H9 (cell line): ENCODE data around the gene GGCX. TPM values are rescaled to one million over a fixed set of nuclear protein-coding genes. Genes with fewer than 3 reads are reported as not detected.
A peak's percentile ranks its signal among the peaks of the same experiment; 100 is the strongest.

Source experiments
- DNase-seq: peaks from one replicate; pipeline ENCODE4 v3.0.0-alpha.2; 2017
- H2AFZ ChIP-seq: one replicate; pipeline ENCODE4 v1.6.1; 2013; ENCODE audit warnings: mild to moderate bottlenecking, low read length, control low read depth, moderate library complexity
- H2AK5ac ChIP-seq: 2 replicates; pipeline ENCODE4 v1.6.1; 2013; ENCODE audit warnings: low read length, control low read depth, mixed read lengths; ENCODE audit not compliant: insufficient read length
- H2BK120ac ChIP-seq: one replicate; pipeline ENCODE4 v1.6.1; 2013; ENCODE audit warnings: low read depth, mild to moderate bottlenecking, low read length, control low read depth, inconsistent platforms; ENCODE audit not compliant: poor library complexity, severe bottlenecking
- H2BK12ac ChIP-seq: 2 replicates; pipeline ENCODE4 v1.6.1; 2013; ENCODE audit warnings: low read length, control low read depth, mixed read lengths, low read depth; ENCODE audit not compliant: insufficient read length
- H2BK15ac ChIP-seq: 2 replicates; pipeline ENCODE4 v1.6.1; 2013; ENCODE audit warnings: low read depth, low read length, control low read depth
- H2BK20ac ChIP-seq: one replicate; pipeline ENCODE4 v1.6.1; 2013; ENCODE audit warnings: low read depth, mild to moderate bottlenecking, low read length, control low read depth, inconsistent platforms; ENCODE audit not compliant: poor library complexity, severe bottlenecking
- H2BK5ac ChIP-seq: 2 replicates; pipeline ENCODE4 v1.6.1; 2013; ENCODE audit warnings: low read length, control low read depth, mixed read lengths; ENCODE audit not compliant: insufficient read length
- H3K14ac ChIP-seq: 2 replicates; pipeline ENCODE4 v1.6.1; 2013; ENCODE audit warnings: low read length, control low read depth; ENCODE audit not compliant: insufficient read depth
- H3K18ac ChIP-seq: 2 replicates; pipeline ENCODE4 v1.6.1; 2013; ENCODE audit warnings: low read depth, mild to moderate bottlenecking, mixed read lengths, low read length, control low read depth; ENCODE audit not compliant: insufficient read length
- H3K23ac ChIP-seq: 2 replicates; pipeline ENCODE4 v1.6.1; 2013; ENCODE audit warnings: low read length, control low read depth, mixed read lengths, low read depth; ENCODE audit not compliant: insufficient read length
- H3K23me2 ChIP-seq: 2 replicates; pipeline ENCODE4 v1.6.1; 2013; ENCODE audit warnings: low read depth, mild to moderate bottlenecking, mixed read lengths, low read length, control low read depth; ENCODE audit not compliant: insufficient read length, poor library complexity, severe bottlenecking
- H3K27ac ChIP-seq: 2 replicates; pipeline ENCODE4 v1.5.1; 2013; ENCODE audit warnings: low read length, control low read depth, mixed read lengths, low read depth; ENCODE audit not compliant: insufficient read length
- H3K27me3 ChIP-seq: 2 replicates; pipeline ENCODE4 v1.6.1; 2013; ENCODE audit warnings: low read length, control low read depth, inconsistent platforms; ENCODE audit not compliant: insufficient read depth
- H3K4ac ChIP-seq: 2 replicates; pipeline ENCODE4 v1.6.1; 2013; ENCODE audit warnings: low read depth, mild to moderate bottlenecking, control low read depth, inconsistent platforms, low read length, moderate library complexity
- H3K4me1 ChIP-seq: 2 replicates; pipeline ENCODE4 v1.6.1; 2013; ENCODE audit warnings: low read length, control low read depth, inconsistent platforms; ENCODE audit not compliant: insufficient read depth
- H3K4me2 ChIP-seq: 2 replicates; pipeline ENCODE4 v1.6.1; 2013; ENCODE audit warnings: low read length, control low read depth, mixed read lengths; ENCODE audit not compliant: insufficient read length, insufficient read depth
- H3K56ac ChIP-seq: 2 replicates; pipeline ENCODE4 v1.6.1; 2013; ENCODE audit warnings: low read depth, mild to moderate bottlenecking, mixed read lengths, low read length, control low read depth; ENCODE audit not compliant: insufficient read length
- H3K79me1 ChIP-seq: 2 replicates; pipeline ENCODE4 v1.6.1; 2013; ENCODE audit warnings: low read depth, mild to moderate bottlenecking, moderate library complexity, low read length, control low read depth, inconsistent platforms; ENCODE audit not compliant: insufficient read depth, poor library complexity, severe bottlenecking
- H3K79me2 ChIP-seq: 2 replicates; pipeline ENCODE4 v1.6.1; 2013; ENCODE audit warnings: low read length, control low read depth, inconsistent platforms; ENCODE audit not compliant: insufficient read depth
- H3K9ac ChIP-seq: 2 replicates; pipeline ENCODE4 v1.6.1; 2013; ENCODE audit warnings: low read length, control low read depth, mixed read lengths; ENCODE audit not compliant: insufficient read length; ENCODE audit errors: extremely low read depth
- H3K9me3 ChIP-seq: one replicate; pipeline ENCODE4 v1.6.1; 2013; ENCODE audit warnings: low read depth, low read length, inconsistent platforms; ENCODE audit not compliant: control insufficient read depth
- H3T11ph ChIP-seq: one replicate; pipeline ENCODE4 v1.6.1; 2013; ENCODE audit warnings: mild to moderate bottlenecking, low read length, control low read depth, inconsistent platforms
- H4K20me1 ChIP-seq: one replicate; pipeline ENCODE4 v1.6.1; 2013; ENCODE audit not compliant: control insufficient read depth, insufficient read length, insufficient read depth
- H4K5ac ChIP-seq: 2 replicates; pipeline ENCODE4 v1.6.1; 2013; ENCODE audit warnings: low read depth, mild to moderate bottlenecking, mixed read lengths, low read length, control low read depth; ENCODE audit not compliant: insufficient read length
- H4K8ac ChIP-seq: replicated peaks from 2 replicates; pipeline ENCODE4 v1.6.1; 2013; ENCODE audit warnings: low read length, control low read depth, mixed read lengths, low read depth; ENCODE audit not compliant: insufficient read length
- H4K91ac ChIP-seq: 2 replicates; pipeline ENCODE4 v1.6.1; 2013; ENCODE audit warnings: low read depth, mild to moderate bottlenecking, moderate library complexity, mixed read lengths, low read length, control low read depth; ENCODE audit not compliant: insufficient read length
- H3K27ac Mint-ChIP-seq, 3 experiments: 2 replicates in 2 of 3; 3 replicates in 1 of 3; pipeline ENCODE4 v1.8.0; 2020 to 2021; ENCODE audit warnings: mixed read lengths in 3 of 3, mild to moderate bottlenecking in 1 of 3, moderate library complexity in 1 of 3
- H3K27me3 Mint-ChIP-seq: 2 replicates; pipeline ENCODE4 v1.8.0; 2021; ENCODE audit warnings: low read depth, mild to moderate bottlenecking, moderate library complexity, mixed read lengths
- H3K36me3 Mint-ChIP-seq, 3 experiments: 2 replicates in 2 of 3; 3 replicates in 1 of 3; pipeline ENCODE4 v1.8.0; 2020 to 2021; ENCODE audit warnings: low read depth in 3 of 3, mixed read lengths in 3 of 3; ENCODE audit not compliant: insufficient read depth in 1 of 3
- H3K4me1 Mint-ChIP-seq, 2 experiments: 2 replicates each; pipeline ENCODE4 v1.8.0; 2020; ENCODE audit warnings: mixed read lengths in 2 of 2
- H3K4me3 Mint-ChIP-seq, 2 experiments: 2 replicates in 1 of 2; 3 replicates in 1 of 2; pipeline ENCODE4 v1.8.0; 2020 to 2021; ENCODE audit warnings: mild to moderate bottlenecking in 2 of 2, mixed read lengths in 2 of 2, moderate library complexity in 1 of 2
- H3K9me3 Mint-ChIP-seq, 2 experiments: 2 replicates in 1 of 2; 3 replicates in 1 of 2; pipeline ENCODE4 v1.8.0; 2020; ENCODE audit warnings: mild to moderate bottlenecking in 2 of 2, mixed read lengths in 2 of 2, moderate library complexity in 1 of 2
- CTCF ChIP-seq: fragments of 200-600 bp; sonication (generic); conservative IDR thresholded peaks from 3 replicates; pipeline ENCODE4 v1.8.0; 2021; ENCODE audit warnings: antibody characterized with exemption, mild to moderate bottlenecking
- WGBS: extraction: QIAGEN DNeasy Blood & Tissue Kit; methylation state at CpG from one replicate; pipeline ENCODE4 v1.1.7; 2013; ENCODE audit warnings: missing lambda C conversion rate, low lambda C conversion rate, mixed read lengths; ENCODE audit not compliant: insufficient read length; ENCODE audit errors: extremely low coverage; 5-methylcytosine and 5-hydroxymethylcytosine counted together
- total RNA-seq: library from RNA; stranded (reverse); gene quantifications from 2 replicates; pipeline ENCODE4 v1.2.1, GENCODE V29; 2021

The GGCX gene
- total RNA-seq, 1 experiment from 2014 or later = 32.9 TPM

- Histone ChIP-seq H3K9ac (peak within 1 kb of the TSS; percentile 96), H2BK12ac (no peak within 1 kb of the TSS), H2BK15ac (no peak within 1 kb of the TSS), H3K23me2 (peaks cover 9% of the 10 kb centered on the region), H3T11ph (no peak within 1 kb of the TSS), H2AFZ (no peak within 1 kb of the TSS), H3K27me3 (no peaks in the 10 kb centered on the region), H3K27ac (no peak within 1 kb of the TSS), H2BK120ac (no peak within 1 kb of the TSS), H3K23ac (no peak within 1 kb of the TSS), H4K5ac (no peak within 1 kb of the TSS), H3K4me2 (peak within 1 kb of the TSS; percentile 81), H3K79me1 (no peaks in the 10 kb centered on the region), H2AK5ac (no peak within 1 kb of the TSS), H3K56ac (no peak within 1 kb of the TSS), H3K14ac (peak within 1 kb of the TSS; percentile 87; the same call in 1 of the 2 replicates), H4K20me1 (no peaks in the 10 kb centered on the region), H2BK5ac (no peak within 1 kb of the TSS), H3K18ac (peak within 1 kb of the TSS; percentile 94), H3K9me3 (no peaks in the 10 kb centered on the region), H2BK20ac (no peak within 1 kb of the TSS), H4K8ac (no peak within 1 kb of the TSS), H3K79me2 (no peaks in the 10 kb centered on the region), H4K91ac (no peak within 1 kb of the TSS), H3K4ac (no peak within 1 kb of the TSS), H3K4me1 (no peaks in the 10 kb centered on the region)
- TF ChIP-seq CTCF = no peak
- Mint-ChIP-seq H3K36me3 (peaks cover 0 to 24% (median 21%) of the 10 kb centered on the region in 3 experiments; a peak in 5 of 7 replicates), H3K27me3 (peaks cover 11% of the 10 kb centered on the region), H3K4me1 (peaks cover 17 to 18% of the 10 kb centered on the region in 2 experiments), H3K27ac (peak within 1 kb of the TSS; percentile 76 to 99 (median 97)), H3K4me3 (peak within 1 kb of the TSS; percentile 99), H3K9me3 (no peaks in the 10 kb centered on the region)
- DNase-seq = peak; percentile 97
- WGBS = no CpG with 5 or more reads among the region's 47 CpGs
Observed at GRCh38 chr2:85595301-85596025, 34.2 kb upstream of the GGCX start, which contains the start of gene RNF181. TSS of gene RNF181 (plus strand) at chr2:85595745. CDS start at chr2:85595764, 19 bp downstream.
